Mammary epithelial cell (primary cell): ENCODE data around the gene SLC29A1.

Experiments used
- EZH2 ChIP-seq: IDR thresholded peaks from 2 replicates; pipeline ENCODE4 v1.6.1; 2012; ENCODE audit warnings: low read length, inconsistent platforms, borderline replicate concordance
- TF ChIP-seq, protein P1 (sequence below), 2 donors: IDR thresholded peaks in 1 of 2; conservative IDR thresholded peaks in 1 of 2; 2 replicates each; pipeline ENCODE4 v1.5.1; 2011 to 2012; ENCODE audit warnings: inconsistent platforms in 2 of 2, low read length in 2 of 2, mild to moderate bottlenecking in 2 of 2, control low read depth in 1 of 2, low read depth in 1 of 2; ENCODE audit not compliant: insufficient read depth in 1 of 2; ENCODE audit errors: extremely low read depth in 1 of 2

GRCh38 chr6:44250718-44251123 lies 27.3 kb downstream of the SLC29A1 start:
- TF ChIP-seq, protein P1, sequence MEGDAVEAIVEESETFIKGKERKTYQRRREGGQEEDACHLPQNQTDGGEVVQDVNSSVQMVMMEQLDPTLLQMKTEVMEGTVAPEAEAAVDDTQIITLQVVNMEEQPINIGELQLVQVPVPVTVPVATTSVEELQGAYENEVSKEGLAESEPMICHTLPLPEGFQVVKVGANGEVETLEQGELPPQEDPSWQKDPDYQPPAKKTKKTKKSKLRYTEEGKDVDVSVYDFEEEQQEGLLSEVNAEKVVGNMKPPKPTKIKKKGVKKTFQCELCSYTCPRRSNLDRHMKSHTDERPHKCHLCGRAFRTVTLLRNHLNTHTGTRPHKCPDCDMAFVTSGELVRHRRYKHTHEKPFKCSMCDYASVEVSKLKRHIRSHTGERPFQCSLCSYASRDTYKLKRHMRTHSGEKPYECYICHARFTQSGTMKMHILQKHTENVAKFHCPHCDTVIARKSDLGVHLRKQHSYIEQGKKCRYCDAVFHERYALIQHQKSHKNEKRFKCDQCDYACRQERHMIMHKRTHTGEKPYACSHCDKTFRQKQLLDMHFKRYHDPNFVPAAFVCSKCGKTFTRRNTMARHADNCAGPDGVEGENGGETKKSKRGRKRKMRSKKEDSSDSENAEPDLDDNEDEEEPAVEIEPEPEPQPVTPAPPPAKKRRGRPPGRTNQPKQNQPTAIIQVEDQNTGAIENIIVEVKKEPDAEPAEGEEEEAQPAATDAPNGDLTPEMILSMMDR (conservative IDR thresholded peaks at IDR 0.05 in 1 of 2, IDR thresholded peaks at IDR 0.05 in 1 of 2; ENCODE audit: extremely low read depth in 1 of 2, insufficient read depth in 1 of 2, low read depth in 1 of 2, low read length in 2 of 2), result no peak
- TF ChIP-seq EZH2, result no peak
